Fibroblast of lung (primary cell): ENCODE data around the gene ATP13A2.

ENCODE experiments used
- EZH2 ChIP-seq: IDR thresholded peaks from 2 replicates; pipeline ENCODE4 v1.5.1; 2012; ENCODE audit warnings: low read length, control low read depth, mild to moderate bottlenecking; ENCODE audit errors: missing control alignments
- TF ChIP-seq, protein P1 (sequence below), 2 donors: IDR thresholded peaks in 1 of 2; conservative IDR thresholded peaks in 1 of 2; 1 replicate in 1 of 2; 2 replicates in 1 of 2; pipeline ENCODE4 v1.5.1; 2011 to 2012; ENCODE audit warnings: low read length in 2 of 2, control low read depth in 1 of 2, inconsistent platforms in 1 of 2, low read depth in 1 of 2, mild to moderate bottlenecking in 1 of 2

DNA sequence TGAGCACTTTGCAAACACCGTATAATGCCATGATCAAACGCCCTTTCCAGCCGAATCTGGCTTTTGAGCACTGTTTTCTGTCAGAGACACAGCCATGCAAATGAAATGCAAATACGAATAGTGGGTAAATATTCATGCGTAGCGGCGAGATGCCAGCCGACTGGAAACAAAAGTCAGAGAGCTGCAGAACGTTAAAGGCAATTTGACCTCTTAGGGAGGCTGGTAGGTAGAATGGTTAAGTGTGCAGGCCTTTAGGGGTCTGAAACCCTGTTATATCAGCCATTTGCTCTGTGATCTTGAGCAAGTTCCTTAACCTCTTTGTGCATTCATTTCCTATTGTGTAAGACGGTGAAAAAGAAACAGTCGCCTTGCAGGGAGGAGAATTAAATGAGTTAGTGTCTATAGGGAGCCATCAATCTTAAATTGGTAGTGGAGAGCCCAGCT lies 48.6 kb upstream of the ATP13A2 start:
- TF ChIP-seq, protein P1, sequence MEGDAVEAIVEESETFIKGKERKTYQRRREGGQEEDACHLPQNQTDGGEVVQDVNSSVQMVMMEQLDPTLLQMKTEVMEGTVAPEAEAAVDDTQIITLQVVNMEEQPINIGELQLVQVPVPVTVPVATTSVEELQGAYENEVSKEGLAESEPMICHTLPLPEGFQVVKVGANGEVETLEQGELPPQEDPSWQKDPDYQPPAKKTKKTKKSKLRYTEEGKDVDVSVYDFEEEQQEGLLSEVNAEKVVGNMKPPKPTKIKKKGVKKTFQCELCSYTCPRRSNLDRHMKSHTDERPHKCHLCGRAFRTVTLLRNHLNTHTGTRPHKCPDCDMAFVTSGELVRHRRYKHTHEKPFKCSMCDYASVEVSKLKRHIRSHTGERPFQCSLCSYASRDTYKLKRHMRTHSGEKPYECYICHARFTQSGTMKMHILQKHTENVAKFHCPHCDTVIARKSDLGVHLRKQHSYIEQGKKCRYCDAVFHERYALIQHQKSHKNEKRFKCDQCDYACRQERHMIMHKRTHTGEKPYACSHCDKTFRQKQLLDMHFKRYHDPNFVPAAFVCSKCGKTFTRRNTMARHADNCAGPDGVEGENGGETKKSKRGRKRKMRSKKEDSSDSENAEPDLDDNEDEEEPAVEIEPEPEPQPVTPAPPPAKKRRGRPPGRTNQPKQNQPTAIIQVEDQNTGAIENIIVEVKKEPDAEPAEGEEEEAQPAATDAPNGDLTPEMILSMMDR (conservative IDR thresholded peaks at IDR 0.05 in 1 of 2, IDR thresholded peaks at IDR 0.05 in 1 of 2; ENCODE audit: low read depth in 1 of 2, low read length in 2 of 2), result no peak
- no peak for TF ChIP-seq EZH2
